LoVo (cell line): ENCODE data around the gene ATG3.
"Not testable (repeated sequence)": the region's sequence is repeated elsewhere in the genome, so short reads cannot be mapped to it uniquely, and the experiment has no call there.

Experiments used
- DNase-seq: peaks from one replicate; pipeline ENCODE4 v3.0.0-alpha.2; 2016; ENCODE audit warnings: low spot score

The ATG3 gene

DNA sequence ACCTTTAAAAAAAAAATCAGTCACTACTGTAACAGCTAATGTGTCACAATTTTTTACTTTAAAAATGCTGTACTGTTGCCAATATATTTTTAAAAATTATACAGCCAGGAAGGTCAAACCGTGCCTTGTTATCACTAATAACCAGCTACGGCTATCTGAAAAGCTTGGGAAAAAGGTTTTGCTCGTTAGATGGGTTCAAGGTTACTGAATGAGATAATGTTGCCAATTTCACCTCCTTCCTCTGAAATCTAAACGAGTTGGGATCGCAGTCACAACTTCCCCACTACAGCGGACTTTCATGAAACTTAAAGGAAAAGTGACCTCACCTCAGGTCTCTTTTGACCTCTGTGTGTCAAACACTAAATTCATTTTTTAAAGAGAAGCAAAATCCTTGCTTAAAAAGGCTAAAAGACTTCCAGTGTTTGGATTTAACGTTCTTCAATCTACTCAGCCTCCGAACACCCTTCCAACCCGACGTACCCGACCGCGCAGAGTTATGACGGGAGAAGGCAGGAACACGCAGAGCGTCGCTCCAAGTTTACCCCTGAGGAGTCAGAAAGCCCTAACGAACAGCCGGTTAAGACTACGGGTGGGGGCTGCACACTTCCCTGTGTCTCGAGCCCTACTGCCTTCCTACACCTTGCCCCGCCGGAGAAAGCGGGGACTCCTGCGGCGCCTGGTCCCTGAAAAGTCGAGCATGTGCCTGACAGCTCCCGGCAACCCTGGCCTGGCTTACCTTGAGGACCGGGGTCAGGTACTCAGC is 860 bp downstream of the ATG3 start:
- DNase-seq = peak; percentile 71

DNA sequence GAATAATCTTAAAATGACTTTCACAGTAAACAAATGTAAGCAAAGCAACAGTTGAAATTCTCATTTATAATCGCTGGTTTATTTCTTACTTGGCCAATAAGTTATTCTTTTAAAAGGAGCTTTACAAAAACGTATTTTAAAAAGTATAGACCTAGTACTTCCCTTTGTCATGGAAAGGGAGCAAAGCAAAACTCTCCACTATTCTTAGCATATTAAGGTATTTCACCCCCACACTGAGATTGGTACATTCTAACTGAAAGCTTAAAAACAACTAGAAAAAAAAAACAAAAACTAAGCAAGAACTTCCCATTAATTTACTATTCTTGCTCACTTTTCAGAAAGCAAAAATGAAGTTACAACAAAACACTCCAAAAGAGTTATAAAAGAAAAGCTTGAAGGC is 1.5 kb downstream of the ATG3 start:
- DNase-seq = no peak

DNA sequence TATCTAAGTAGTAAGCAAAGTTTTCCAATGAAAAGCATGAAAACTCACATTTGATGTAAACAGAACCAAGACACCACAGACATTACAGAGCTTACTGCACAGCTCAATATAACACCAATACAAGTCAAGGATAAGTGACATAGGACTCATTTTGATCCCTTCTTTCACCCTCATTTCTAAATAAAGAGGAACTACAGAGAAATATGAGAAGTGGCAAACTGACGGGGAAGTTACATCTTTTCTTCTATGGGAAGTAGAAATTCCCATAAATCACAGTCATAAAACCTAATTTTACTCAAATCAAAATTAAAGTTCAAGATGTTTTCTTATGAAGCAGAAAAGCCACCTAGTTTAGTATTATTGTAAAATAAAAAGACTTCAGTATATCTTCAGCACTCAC is 3.8 kb downstream of the ATG3 start:
- no peak for DNase-seq

- no peak for DNase-seq
Measured at GRCh38 chr3:112555535-112556170, 6.1 kb downstream of the ATG3 start.

- DNase-seq = no peak
Measured at GRCh38 chr3:112550859-112551258, 10.9 kb downstream of the ATG3 start.

GRCh38 chr3:112546216-112546759 is 15.5 kb downstream of the ATG3 start:
- no peak for DNase-seq

- DNase-seq = no peak
Measured at GRCh38 chr3:112539825-112540650, 21.7 kb downstream of the ATG3 start.

DNA sequence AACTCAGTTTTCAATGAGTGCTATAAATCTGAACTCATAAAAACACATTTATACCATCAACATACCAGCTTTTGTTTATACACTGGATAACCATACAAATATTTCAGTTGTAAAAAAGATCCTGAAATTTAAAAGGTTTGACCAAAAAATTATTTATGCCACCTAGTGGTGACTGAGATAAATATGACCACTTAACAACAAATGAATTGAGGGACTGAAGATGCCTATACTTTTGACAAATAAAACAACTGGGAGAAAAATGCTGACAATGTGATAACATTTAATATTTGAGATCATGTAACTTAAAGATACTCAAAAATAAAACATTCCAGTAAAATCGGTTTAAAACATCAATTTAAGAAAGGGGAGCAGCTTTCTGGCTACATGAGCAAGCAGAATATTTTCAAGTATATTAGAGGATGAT is 30.4 kb downstream of the ATG3 start:
- peak; percentile 29 for DNase-seq

- no peak for DNase-seq
Measured at GRCh38 chr3:112530573-112530972, 31.2 kb downstream of the ATG3 start.

GRCh38 chr3:112524127-112524526 is 37.6 kb downstream of the ATG3 start:
- not testable (repeated sequence) for DNase-seq

DNA sequence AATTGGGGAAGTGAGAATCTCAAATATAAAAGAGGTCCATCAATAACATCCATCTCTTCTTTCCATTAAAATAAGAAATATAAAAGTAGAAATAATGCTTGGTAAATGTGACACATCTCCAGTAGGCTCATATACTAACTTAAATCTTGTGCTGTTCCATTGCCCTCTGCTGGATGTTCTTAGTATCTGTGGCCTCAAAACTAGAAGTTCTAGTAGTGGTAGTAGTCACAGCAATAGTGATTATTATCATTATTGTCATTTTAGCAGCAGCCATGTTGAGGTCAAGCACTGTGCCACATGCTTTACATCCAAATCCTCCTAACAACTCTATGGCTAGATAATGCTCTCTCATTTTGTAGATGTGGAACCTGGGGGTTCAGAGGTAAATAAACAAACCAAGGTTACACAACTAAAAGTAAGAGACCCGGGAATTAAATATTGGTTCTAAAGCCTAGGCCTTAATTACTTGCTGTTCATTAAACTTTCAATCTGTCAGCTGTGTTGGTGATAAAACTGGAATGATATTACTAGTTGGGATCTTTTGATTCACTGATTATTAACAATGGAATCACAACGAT is 42.2 kb downstream of the ATG3 start:
- peak; percentile 71 for DNase-seq

GRCh38 chr3:112518970-112519369 is 42.8 kb downstream of the ATG3 start:
- DNase-seq = not testable (repeated sequence)

- peak; percentile 25 for DNase-seq
Measured at GRCh38 chr3:112514527-112515128, 47.1 kb downstream of the ATG3 start.

DNA sequence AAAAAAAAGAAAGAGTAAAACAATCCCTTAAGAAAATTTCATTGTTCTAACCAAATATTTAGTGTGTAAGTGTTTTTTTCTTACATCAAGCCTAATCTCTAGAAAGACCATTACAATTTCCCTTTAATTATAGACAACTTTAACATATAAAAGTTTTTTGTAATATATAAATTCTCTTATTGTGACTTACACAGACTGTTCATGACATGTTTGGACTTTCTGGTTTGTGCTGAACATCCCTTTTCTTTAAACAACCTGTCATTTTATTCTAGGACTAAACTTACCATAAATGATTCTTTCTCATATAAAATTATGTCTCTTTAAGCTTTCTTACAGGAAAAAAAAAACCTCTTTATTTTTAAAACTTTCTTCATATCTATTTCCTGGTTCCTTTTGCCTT is 49.4 kb downstream of the ATG3 start:
- DNase-seq = no peak

- DNase-seq = no peak
Measured at GRCh38 chr3:112508860-112509259, 52.9 kb downstream of the ATG3 start.

- DNase-seq = no peak
Measured at GRCh38 chr3:112508261-112508660, 53.5 kb downstream of the ATG3 start.

GRCh38 chr3:112505907-112506306 is 55.9 kb downstream of the ATG3 start:
- DNase-seq = no peak

DNA sequence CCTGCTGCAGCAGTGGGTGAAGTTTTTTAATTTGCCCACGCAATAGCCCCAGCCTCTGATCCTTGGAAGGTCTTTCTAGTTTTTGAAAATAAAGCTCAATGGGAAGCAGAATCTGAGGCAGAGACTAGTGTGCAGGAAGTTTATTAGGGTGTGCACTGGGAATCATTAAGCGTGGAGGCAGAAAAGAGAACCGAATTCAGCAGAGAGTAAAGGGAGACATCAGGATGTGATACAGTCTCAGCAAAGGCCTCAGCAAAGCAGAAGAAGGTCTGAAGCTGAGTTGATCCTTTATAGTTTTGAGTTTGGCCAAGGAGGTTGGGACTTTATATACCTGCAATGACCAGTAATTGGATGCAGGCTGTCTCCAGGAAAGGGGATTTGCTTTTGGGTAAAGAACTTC is 57.6 kb downstream of the ATG3 start:
- DNase-seq = no peak

- DNase-seq = no peak
Measured at GRCh38 chr3:112503304-112503972, 58.3 kb downstream of the ATG3 start.

DNA sequence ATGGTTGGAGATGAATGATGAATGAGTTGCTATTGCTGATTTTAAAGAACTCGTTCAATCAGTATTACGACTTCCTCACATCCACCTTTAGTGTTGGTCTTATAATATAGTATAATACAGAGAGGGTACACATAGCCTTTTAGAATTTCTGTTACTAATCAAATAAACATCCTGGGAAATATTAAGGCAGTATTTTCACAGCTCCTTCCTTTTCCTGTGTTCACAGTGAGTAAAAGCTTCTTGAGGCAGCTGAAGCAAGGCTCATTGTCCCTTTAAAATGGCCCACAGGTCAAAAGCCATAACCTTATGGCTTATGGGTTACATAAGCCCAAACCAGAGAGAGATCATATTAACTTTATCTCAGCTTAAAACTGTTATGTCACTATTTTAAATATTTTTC is 61.1 kb downstream of the ATG3 start:
- no peak for DNase-seq
